Activated effector memory CD4-positive, alpha-beta T cell treated with Interleukin-2 at 50 U/mL for 16 hours (primary cell): ENCODE data around the gene MAP3K4.
A peak's percentile ranks its signal among the peaks of the same experiment; 100 is the strongest.

ENCODE experiments used
- DNase-seq: peaks from one replicate; pipeline ENCODE4 v3.0.0-alpha.2; 2020

Gene MAP3K4, protein sequence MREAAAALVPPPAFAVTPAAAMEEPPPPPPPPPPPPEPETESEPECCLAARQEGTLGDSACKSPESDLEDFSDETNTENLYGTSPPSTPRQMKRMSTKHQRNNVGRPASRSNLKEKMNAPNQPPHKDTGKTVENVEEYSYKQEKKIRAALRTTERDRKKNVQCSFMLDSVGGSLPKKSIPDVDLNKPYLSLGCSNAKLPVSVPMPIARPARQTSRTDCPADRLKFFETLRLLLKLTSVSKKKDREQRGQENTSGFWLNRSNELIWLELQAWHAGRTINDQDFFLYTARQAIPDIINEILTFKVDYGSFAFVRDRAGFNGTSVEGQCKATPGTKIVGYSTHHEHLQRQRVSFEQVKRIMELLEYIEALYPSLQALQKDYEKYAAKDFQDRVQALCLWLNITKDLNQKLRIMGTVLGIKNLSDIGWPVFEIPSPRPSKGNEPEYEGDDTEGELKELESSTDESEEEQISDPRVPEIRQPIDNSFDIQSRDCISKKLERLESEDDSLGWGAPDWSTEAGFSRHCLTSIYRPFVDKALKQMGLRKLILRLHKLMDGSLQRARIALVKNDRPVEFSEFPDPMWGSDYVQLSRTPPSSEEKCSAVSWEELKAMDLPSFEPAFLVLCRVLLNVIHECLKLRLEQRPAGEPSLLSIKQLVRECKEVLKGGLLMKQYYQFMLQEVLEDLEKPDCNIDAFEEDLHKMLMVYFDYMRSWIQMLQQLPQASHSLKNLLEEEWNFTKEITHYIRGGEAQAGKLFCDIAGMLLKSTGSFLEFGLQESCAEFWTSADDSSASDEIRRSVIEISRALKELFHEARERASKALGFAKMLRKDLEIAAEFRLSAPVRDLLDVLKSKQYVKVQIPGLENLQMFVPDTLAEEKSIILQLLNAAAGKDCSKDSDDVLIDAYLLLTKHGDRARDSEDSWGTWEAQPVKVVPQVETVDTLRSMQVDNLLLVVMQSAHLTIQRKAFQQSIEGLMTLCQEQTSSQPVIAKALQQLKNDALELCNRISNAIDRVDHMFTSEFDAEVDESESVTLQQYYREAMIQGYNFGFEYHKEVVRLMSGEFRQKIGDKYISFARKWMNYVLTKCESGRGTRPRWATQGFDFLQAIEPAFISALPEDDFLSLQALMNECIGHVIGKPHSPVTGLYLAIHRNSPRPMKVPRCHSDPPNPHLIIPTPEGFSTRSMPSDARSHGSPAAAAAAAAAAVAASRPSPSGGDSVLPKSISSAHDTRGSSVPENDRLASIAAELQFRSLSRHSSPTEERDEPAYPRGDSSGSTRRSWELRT (N-terminal part only)

DNA sequence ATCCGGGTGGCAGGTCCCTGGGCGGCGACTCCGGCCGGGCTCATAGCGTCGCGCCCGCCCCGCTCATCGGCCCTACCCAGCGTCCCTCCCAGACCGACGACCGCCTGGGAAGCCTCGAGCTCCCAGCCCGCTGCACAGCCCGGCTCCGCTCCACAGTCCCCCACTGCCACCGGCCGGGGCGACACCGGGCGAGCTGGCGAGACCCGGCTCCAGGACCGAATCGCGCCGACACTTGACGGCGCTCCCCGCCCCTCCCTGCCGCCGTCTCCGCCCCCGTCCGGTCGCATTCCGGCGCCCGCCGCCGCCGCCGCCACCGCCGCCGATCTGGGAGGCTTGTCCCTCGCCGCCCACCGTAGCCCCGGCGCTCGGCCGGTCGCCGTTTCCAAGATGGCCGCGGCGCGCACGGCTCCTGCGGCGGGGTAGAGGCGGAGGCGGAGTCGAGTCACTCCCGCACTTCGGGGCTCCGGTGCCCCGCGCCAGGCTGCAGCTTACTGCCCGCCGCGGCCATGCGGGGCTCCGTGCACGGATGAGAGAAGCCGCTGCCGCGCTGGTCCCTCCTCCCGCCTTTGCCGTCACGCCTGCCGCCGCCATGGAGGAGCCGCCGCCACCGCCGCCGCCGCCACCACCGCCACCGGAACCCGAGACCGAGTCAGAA, at the start of gene MAP3K4:
Gene MAP3K4, plus strand, starts transcription at position 364 of the 655 bp plus-strand sequence. Its CDS starts 163 bp downstream, at position 527.
- DNase-seq, result peak; percentile 73

GRCh38 chr6:160943997-160944396, 47.6 kb upstream of the MAP3K4 start:
- DNase-seq, result no peak

DNA sequence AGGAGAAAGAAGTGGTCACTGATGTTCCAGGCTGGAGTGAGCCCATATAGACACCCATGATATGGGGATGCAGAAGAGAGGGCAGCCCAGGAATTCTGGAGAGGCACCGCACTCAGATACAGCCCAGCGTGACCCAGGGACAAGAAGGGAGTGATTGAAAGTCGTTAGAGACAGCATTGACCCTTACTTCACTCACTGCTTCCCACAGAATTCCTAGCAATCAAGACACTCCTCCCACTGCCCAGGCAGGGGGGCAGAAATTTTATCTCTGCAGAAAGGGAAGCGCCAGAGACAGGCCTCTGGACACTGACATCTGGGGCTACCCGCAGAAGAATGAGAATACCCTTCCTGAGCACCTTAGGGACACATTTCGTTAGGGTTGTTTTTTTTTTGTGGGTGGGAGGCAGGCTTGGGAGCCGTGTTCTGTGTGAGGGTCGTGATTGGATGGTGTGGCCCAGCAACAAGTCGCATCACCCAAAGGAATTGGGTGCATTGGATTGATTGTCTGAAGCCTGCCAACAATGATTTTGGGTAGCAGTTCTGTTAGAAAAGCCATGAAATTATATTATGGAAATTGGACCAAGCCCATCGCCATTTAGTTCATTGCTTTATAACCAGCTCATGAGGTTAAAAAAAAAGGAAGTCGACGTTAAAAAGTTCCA, 45.9 kb upstream of the MAP3K4 start:
- DNase-seq, result no peak

GRCh38 chr6:160949531-160949930, 42.0 kb upstream of the MAP3K4 start:
- DNase-seq, result no peak

DNA sequence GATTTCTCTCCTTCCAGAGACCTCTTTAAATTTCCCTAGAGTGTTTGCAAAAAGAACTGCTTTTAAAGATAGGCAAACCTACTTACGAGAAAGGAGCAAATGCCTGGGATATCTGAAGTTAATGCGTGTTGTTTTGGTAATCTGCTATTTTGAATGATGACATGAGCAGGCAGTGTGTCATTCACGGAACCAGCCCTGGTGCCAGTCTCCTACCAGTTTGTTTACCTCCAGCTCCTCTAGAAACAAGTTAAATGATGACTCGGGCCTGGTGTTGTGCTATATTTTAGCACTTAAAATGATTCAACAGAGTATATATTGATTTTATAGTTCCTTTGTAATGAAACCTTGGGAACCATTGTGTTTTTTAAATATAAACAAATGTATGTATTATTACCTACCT, 41.1 kb upstream of the MAP3K4 start:
- DNase-seq, result no peak

DNA sequence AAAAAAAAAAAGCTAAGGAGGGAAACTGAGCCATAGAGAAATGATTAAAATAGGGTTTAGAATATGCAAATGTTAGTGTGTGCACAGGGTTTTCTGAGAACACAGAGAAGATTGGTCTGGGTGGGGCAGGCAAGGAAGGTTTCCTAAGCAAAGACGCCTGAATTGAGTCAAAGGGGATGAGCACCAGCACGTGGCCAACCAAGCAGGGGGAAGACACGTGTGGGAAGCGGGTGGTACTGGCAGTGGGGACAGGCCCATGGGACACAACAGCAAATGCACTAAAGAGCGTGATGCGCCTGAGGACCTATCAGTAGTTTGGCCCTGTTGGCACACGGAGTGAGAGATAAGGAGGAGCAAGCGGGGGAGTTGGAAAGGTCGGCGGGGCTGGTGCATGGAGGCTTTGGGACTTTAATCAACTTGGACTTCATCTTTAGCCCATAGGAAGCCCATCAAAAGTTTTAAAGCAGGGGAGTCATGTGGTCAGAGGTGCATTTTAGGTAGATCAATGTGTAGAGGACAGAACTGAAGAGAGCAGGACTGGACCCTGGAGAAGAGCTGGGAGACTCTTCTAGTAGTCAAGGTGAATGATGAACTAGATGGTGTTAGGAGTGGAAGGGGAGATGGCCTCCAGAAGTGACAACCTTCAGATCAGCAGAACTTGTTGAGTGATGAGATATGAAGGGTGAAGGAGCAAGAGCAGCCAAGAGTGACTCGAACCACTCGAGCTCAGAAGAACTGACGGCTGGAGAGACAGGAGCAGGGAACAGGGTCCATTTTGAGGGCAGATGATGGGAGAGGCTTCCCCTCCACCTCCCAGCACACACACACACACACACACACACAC, 40.2 kb upstream of the MAP3K4 start:
- DNase-seq, result no peak

- no peak for DNase-seq
Observed at GRCh38 chr6:160952633-160953281, 38.8 kb upstream of the MAP3K4 start.

DNA sequence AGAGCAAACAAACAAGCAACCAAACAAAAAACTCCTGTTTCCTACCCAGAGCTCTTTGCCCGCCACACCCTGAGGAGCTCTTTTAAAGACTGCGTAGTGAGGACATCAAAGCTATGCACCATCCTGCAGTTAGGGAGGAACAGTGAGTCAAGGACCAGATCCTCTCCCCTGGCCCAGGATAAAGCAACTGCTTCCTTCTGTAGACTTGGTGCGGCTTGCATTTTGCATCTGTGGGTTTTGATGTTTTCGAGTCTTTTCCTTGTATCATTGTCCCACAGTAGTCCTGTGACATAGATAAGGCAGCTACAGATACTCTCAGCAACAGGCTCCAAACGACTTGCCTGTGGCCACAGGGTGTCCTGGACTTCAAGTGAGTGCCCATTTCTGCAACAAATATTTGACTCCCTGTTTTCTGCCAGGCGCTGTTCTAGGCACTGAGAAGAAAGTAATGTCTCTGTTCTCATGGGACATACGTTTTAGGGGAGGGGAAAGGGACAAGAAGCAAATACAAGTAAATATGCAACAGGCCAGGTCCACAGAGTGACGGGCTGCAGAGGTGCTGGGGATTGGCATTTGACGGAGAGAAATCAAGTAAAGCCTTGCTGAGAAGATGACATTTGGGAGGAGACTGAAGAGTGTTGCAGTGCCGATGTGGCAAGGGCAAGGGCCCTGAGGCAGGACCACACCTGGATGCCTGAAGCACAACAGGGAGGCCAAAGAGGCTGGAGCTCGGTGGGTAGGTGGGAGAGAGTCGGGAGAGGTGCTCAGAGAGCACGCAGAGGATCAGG, 35.9 kb upstream of the MAP3K4 start:
- DNase-seq, result no peak

- DNase-seq, result no peak
Observed at GRCh38 chr6:160956300-160957035, 35.1 kb upstream of the MAP3K4 start.

DNA sequence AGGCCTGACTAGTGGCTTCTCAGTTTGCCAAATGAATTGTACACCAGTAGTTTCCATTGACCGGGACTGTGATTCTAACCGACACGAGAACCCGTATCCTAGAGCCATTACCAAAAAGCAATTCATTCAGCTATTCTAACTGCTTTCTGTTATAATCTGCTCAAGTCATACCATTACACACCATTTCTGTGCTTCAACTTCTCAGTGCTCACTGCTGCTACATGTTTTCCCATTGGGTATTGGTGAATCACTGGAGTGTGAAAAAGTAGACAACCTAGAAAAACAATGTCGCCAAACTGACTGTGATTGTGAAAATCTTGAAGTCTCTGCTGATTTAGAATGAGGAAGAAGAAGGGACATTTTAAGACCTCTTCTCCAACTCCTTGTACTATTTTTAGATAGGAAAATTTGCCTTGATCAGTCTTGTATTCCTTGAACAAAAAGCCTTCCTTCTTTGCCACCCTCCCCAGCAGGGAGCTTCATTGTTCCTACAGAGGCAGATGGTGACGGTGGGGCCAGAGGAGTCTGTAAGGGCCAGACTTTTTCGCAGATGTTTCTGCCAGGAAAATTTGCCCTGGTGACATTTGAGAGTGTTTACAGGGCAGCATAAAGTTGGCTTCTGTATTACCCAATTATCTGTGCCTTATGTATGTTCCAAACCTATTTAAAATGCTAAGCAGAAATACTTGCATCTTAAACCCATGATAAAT, 31.7 kb upstream of the MAP3K4 start:
- no peak for DNase-seq

DNA sequence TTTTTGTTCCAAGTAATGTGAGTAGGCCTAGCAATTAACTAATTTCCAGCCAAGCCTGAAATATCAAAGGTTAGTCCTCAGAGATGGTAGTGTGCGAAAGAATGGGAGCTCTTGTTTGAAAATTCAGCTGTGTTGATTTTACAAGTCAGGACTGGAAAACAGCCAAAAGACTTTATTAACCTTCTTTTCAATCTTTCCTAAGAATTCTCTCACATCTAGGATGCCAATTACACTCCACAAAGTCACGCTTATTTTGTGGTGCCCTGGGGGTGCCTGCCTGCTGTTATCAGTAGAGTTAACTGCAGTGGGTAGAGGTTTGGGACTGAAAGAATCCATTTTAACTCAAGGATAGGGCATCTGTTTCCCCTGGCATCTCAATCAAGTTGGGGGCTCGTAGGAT, 30.7 kb upstream of the MAP3K4 start:
- DNase-seq, result no peak

DNA sequence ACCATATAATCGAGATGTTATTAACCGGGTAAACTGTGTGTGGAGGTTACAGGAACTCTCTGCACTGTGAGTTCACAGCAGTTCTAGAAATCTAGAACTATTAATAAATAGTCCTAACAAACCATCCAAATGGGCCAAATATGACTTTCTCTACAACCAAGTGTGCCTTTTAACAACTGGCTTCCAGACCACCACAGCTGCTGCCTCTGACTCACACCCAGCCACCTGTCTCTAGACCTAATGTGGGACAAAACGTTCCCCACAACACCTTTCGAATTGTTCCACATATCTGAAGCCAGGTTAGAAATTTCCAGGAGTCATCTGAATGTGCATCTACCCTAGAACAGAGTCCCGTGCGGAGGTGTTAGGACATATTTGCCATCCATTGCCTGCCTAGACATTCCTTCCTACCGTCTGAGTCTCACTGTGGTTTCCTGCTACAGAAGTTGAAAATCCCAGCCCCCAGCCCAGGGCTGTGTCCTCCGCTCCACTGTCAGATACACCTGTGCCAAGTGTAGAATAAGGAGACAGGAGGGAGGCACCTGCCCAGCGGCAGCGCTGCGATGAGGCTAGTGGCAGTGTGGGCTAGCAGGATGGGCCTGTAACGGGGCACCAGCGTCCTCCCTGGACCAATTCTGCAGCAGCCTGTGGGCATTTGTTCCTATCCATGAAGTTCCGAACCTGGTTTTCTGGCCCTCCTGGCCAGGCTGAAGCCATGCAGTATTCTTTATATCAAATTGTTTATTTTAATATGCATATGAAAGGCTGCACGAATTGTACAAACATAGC, 28.5 kb upstream of the MAP3K4 start:
- DNase-seq, result no peak

DNA sequence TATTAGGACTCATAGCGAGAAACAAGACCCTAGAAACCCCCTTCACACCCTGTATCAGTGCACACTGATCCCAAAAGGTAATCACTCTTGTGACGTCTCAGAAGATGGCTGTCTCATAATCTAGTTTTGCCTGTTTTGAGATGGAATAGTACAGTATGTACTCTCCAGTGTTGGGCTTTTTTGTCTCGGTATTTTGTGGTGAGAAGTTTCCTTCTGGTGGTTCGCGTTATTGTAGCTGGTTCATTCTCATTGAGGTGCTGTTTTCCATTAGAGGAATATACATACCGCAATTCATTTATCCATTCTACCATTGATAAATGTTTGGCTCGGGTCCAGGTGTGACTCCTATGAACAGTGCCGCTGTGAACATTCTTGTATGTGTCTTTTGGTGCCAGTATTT, 27.9 kb upstream of the MAP3K4 start:
- no peak for DNase-seq

DNA sequence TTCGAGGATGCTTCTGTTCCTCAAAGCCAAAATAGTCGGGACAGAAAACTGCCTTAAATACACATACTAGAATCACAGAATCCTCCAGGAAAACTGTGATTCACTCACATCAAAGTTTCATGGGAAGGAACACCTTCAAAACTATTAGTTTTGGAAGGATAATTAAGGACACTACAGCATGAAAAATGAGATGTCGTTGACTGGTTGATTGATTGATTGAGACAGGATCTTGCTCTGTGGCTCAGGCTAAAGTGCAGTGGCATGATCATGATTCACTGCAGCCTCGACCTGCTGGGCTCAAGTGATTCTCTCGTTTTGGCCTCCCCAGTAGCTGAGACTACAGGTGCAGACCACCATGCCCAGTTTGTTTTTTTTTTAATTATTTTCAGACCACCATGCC, 25.7 kb upstream of the MAP3K4 start:
- DNase-seq, result no peak

DNA sequence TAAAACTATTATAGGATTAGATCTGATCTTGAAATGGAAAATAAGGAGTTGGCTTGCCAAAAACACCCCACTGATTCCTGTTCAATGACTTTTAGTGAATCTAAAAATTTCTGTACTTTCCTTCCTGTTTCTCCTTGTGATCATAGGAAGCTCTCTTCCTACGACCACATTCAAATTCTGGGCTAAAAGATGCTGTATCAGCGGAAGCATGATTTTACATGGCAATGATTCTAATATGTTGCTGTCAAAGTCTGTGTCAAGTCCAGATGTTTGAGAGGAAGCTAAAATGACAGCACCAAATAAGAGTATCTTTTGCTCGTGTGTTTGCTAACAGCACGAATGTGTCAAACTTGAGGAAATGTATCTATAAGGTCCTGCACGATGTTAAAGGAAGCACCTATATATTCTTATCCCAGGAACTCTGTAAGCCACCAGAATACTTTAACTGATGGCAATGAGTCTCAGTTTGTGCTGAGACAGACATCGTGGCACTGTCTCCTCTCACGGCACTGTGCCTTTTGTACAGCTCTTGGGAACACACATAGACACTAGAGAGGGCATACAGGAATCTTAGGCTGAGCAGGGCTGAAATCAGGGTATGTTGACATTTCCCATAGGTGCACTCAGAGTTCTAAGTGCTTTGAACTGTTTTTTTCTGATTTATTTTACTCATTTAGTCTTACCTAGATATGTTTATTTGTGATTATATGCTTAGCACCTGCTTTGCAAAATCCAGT, 24.9 kb upstream of the MAP3K4 start:
- no peak for DNase-seq

GRCh38 chr6:160967351-160967750, 24.2 kb upstream of the MAP3K4 start:
- DNase-seq, result no peak

DNA sequence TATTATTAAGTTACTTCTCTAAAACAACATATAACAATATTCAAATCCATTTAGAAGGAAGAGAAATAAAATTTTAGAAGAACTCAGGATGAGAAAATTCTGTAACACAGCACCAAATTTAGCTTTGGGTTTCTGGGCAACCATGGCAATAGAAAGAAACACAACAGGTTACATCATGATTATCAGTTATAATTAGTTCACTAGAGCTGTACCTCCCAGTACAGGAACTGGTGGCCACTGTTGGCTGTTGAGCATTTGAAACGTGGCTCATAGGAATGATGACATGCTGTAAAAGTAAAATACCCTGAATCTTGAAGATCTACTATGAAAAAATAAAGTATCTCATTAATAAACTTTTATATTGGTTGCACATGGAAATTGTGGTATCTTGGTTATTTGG, 23.7 kb upstream of the MAP3K4 start:
- DNase-seq, result no peak
